Endothelial cell of umbilical vein (primary cell): Measurements from ENCODE around the gene DCLK3. TPM values are rescaled to one million over a fixed set of nuclear protein-coding genes. Genes with fewer than 3 reads are reported as not detected.

Experiments used
- BruUV-seq: library from RNA; stranded (reverse); fragments of 400-500 nt; replicated peaks from 2 replicates; lab custom pipeline; 2021; lab: Mats Ljungman, UMichigan
- CTCF ChIA-PET: fragments of 300-600, 350-600 bp; sonication (Branson Sonifier 250); formaldehyde crosslinking; loops from one replicate; lab custom pipeline; 2021; ENCODE audit warnings: antibody characterized with exemption, inconsistent platforms; lab: Charles Lee
- POLR2A ChIA-PET: fragments of 300-600, 350-600 bp; sonication (Branson Sonifier 250); formaldehyde crosslinking; loops from one replicate; lab custom pipeline; 2021; ENCODE audit warnings: antibody characterized with exemption, inconsistent platforms; lab: Charles Lee
- DNase-seq: peaks from one replicate; pipeline ENCODE4 v3.0.0-alpha.2; 2011; ENCODE audit warnings: low read depth, low spot score
- FAIRE-seq: peaks from 2 replicates; lab custom pipeline; 2011; peaks lifted over from hg19 to GRCh38; lab: Jason Lieb, UNC
- H2AFZ ChIP-seq: 2 replicates; pipeline ENCODE4 v1.6.0; 2012; ENCODE audit warnings: low read depth, low read length, control low read depth, inconsistent platforms
- H3K27ac ChIP-seq: 2 replicates; pipeline ENCODE4 v1.5.1; 2011; ENCODE audit warnings: low read depth, mild to moderate bottlenecking, control low read depth, low read length, moderate library complexity; ENCODE audit not compliant: insufficient read depth
- H3K27me3 ChIP-seq, 2 experiments: 2 replicates each; pipeline versions ENCODE4 v1.6.0 to v1.6.1; 2011; ENCODE audit warnings: low read length in 2 of 2, mixed read lengths in 1 of 2; ENCODE audit not compliant: control insufficient read depth in 2 of 2, insufficient read depth in 2 of 2
- H3K36me3 ChIP-seq, 2 experiments: 2 replicates in 1 of 2; 3 replicates in 1 of 2; pipeline ENCODE4 v1.5.1; 2011; ENCODE audit warnings: low read length in 2 of 2, mild to moderate bottlenecking in 1 of 2, moderate library complexity in 1 of 2; ENCODE audit not compliant: control insufficient read depth in 2 of 2, insufficient read depth in 2 of 2; ENCODE audit errors: extremely low read depth in 1 of 2
- H3K4me1 ChIP-seq: 3 replicates; pipeline ENCODE4 v1.5.1; 2011; ENCODE audit warnings: mild to moderate bottlenecking, low read length; ENCODE audit not compliant: control insufficient read depth, insufficient read depth; ENCODE audit errors: extremely low read depth
- H3K4me2 ChIP-seq: 2 replicates; pipeline ENCODE4 v1.6.1; 2011; ENCODE audit warnings: low read length, control low read depth, mixed read lengths; ENCODE audit not compliant: insufficient read depth
- H3K4me3 ChIP-seq, 3 experiments: fragments of 200-600 bp in 1 of 3; sonication (generic), shearing (Covaris generic) in 1 of 3; replicated peaks in 1 of 3; 2 replicates each; pipeline ENCODE4 v1.5.1; 2011 to 2016; ENCODE audit warnings: control low read depth in 3 of 3, low read length in 3 of 3, mild to moderate bottlenecking in 2 of 3, inconsistent platforms in 1 of 3, low read depth in 1 of 3, moderate library complexity in 1 of 3; ENCODE audit not compliant: insufficient read depth in 1 of 3
- H3K79me2 ChIP-seq: 2 replicates; pipeline ENCODE4 v1.6.0; 2012; ENCODE audit warnings: low read length, inconsistent platforms; ENCODE audit not compliant: control insufficient read depth, insufficient read depth
- H3K9ac ChIP-seq: replicated peaks from 2 replicates; pipeline ENCODE3; 2011; ENCODE audit warnings: low read length, control low read depth; ENCODE audit not compliant: insufficient read depth; ENCODE audit errors: extremely low read depth
- H3K9me1 ChIP-seq: replicated peaks from 3 replicates; pipeline ENCODE4 v1.6.0; 2011; ENCODE audit warnings: mild to moderate bottlenecking, low read length; ENCODE audit not compliant: control insufficient read depth, insufficient read depth; ENCODE audit errors: extremely low read depth
- H3K9me3 ChIP-seq: replicated peaks from 2 replicates; pipeline ENCODE4 v1.5.1; 2012; ENCODE audit warnings: low read length, inconsistent platforms; ENCODE audit not compliant: control insufficient read depth, insufficient read depth
- H4K20me1 ChIP-seq: replicated peaks from 2 replicates; pipeline ENCODE3; 2011; ENCODE audit warnings: mild to moderate bottlenecking, low read length; ENCODE audit not compliant: control insufficient read depth, insufficient read depth; ENCODE audit errors: extremely low read depth
- EZH2 ChIP-seq: IDR thresholded peaks from 2 replicates; pipeline ENCODE4 v1.6.1; 2012; ENCODE audit warnings: borderline replicate concordance, low read depth, mild to moderate bottlenecking, moderate library complexity, low read length, inconsistent platforms; ENCODE audit not compliant: severe bottlenecking
- FOS ChIP-seq: IDR thresholded peaks from 2 replicates; pipeline ENCODE4 v1.6.1; 2011; ENCODE audit warnings: mild to moderate bottlenecking, low read length, moderate library complexity, borderline replicate concordance; ENCODE audit not compliant: insufficient read depth
- GATA2 ChIP-seq: IDR thresholded peaks from 2 replicates; pipeline ENCODE4 v1.7.0; 2011; ENCODE audit warnings: low read depth, mild to moderate bottlenecking, moderate library complexity, mixed read lengths, low read length; ENCODE audit not compliant: insufficient read length, insufficient read depth
- JUN ChIP-seq: IDR thresholded peaks from 2 replicates; pipeline ENCODE4 v1.6.1; 2011; ENCODE audit warnings: borderline replicate concordance, low read depth; ENCODE audit not compliant: insufficient read length, insufficient read depth
- MYC ChIP-seq: IDR thresholded peaks from one replicate; pipeline ENCODE4 v1.6.1; 2011; ENCODE audit warnings: mild to moderate bottlenecking, low read depth, low read length
- POLR2A ChIP-seq: IDR thresholded peaks from 2 replicates; pipeline ENCODE4 v1.6.1; 2012; ENCODE audit warnings: low read depth, mild to moderate bottlenecking, control low read depth, low read length
- POLR2AphosphoS5 ChIP-seq: IDR thresholded peaks from 2 replicates; pipeline ENCODE4 v1.6.1; 2012; ENCODE audit warnings: low read depth, mild to moderate bottlenecking, control low read depth, low read length, moderate library complexity; ENCODE audit not compliant: insufficient read depth
- dilution Hi-C: fragments of 300-500 bp; cut with MboI; formaldehyde crosslinking; loops from one replicate; pipeline ENCODE4 v1.15.0; 2019; ENCODE audit warnings: low sequenced_read_pairs; ENCODE audit not compliant: extremely low pct_ligation_motif_present
- intact Hi-C: fragments of 100-400 bp; cut with micrococcal nuclease; formaldehyde crosslinking; loops from one replicate; pipeline ENCODE4 v1.10.0; 2022
- polyA plus RNA-seq, 4 experiments: library from polyadenylated mRNA; depleted of rRNA in 3 of 4; stranded (reverse) in 3 of 4; unstranded in 1 of 4; fragments of >200 nt; gene quantifications; 2 replicates each; pipeline versions ENCODE4 v1.2.1 to v1.2.3, GENCODE V29; 2011 to 2012; ENCODE audit warnings: missing spikeins in 1 of 4
- total RNA-seq: library from RNA; stranded (reverse); gene quantifications from 2 replicates; pipeline ENCODE4 v1.2.3, GENCODE V29; 2021
- TF ChIP-seq, protein P1 (sequence below): IDR thresholded peaks from 2 replicates; pipeline ENCODE4 v1.6.1; 2011; ENCODE audit not compliant: insufficient read depth, insufficient read length
- TF ChIP-seq, protein P2 (sequence below), 2 donors: IDR thresholded peaks; 1 replicate in 1 of 2; 2 replicates in 1 of 2; pipeline ENCODE4 v1.5.1; 2011; ENCODE audit warnings: low read length in 2 of 2, mild to moderate bottlenecking in 2 of 2, moderate library complexity in 2 of 2, control low read depth in 1 of 2, inconsistent platforms in 1 of 2, low read depth in 1 of 2; ENCODE audit not compliant: insufficient read depth in 1 of 2; ENCODE audit errors: extremely low read depth in 1 of 2

Gene DCLK3
- total and polyA plus RNA-seq, 2 donors (not counting 3 experiments of a cell fraction or from before 2014, with no cell fraction given): not detected

DNA sequence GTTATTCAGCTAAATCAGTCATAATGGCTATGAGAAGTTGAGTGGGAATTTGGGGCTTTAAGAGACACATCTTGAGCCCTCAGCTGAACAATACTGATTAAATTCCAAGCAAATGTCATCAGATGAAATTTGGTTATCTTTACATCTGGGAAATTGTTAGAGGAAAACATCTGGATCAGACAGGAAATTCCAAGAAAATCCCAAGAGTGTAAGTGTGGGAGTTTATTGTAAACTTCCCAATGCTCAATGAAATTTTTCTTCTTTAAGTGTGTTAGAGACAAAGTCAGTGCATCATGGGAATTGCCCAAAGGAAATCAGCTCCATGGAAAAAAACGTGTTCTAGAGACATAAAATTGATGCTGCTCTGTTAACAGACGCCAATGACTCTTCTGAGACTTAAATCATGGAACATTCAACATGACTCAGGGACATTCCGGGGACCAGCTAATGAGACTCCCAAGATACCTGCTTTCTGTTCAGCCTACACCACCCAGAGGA is 19.8 kb upstream of the DCLK3 start:
- TF ChIP-seq POLR2A (no peak), JUN (no peak), POLR2AphosphoS5 (no peak), FOS (no peak), EZH2 (no peak), GATA2 (no peak), MYC (no peak)
- TF ChIP-seq, protein P1, sequence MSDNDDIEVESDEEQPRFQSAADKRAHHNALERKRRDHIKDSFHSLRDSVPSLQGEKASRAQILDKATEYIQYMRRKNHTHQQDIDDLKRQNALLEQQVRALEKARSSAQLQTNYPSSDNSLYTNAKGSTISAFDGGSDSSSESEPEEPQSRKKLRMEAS: no peak
- TF ChIP-seq, protein P2, sequence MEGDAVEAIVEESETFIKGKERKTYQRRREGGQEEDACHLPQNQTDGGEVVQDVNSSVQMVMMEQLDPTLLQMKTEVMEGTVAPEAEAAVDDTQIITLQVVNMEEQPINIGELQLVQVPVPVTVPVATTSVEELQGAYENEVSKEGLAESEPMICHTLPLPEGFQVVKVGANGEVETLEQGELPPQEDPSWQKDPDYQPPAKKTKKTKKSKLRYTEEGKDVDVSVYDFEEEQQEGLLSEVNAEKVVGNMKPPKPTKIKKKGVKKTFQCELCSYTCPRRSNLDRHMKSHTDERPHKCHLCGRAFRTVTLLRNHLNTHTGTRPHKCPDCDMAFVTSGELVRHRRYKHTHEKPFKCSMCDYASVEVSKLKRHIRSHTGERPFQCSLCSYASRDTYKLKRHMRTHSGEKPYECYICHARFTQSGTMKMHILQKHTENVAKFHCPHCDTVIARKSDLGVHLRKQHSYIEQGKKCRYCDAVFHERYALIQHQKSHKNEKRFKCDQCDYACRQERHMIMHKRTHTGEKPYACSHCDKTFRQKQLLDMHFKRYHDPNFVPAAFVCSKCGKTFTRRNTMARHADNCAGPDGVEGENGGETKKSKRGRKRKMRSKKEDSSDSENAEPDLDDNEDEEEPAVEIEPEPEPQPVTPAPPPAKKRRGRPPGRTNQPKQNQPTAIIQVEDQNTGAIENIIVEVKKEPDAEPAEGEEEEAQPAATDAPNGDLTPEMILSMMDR (IDR thresholded peaks at IDR 0.05; ENCODE audit: extremely low read depth in 1 of 2, insufficient read depth in 1 of 2, low read depth in 1 of 2, low read length in 2 of 2): no peak
- intact Hi-C loops: no loop called here
- Histone ChIP-seq H3K4me3 (no peak overlapping the region), H3K27ac (no peak overlapping the region), H3K79me2 (no peaks in the 10 kb centered on the region), H3K9ac (no peak overlapping the region), H3K27me3 (no peaks in the 10 kb centered on the region), H3K36me3 (no peaks in the 10 kb centered on the region), H3K4me2 (no peak overlapping the region), H2AFZ (no peak overlapping the region), H3K4me1 (no peaks in the 10 kb centered on the region), H4K20me1 (no peaks in the 10 kb centered on the region), H3K9me1 (no peaks in the 10 kb centered on the region), H3K9me3 (no peaks in the 10 kb centered on the region)
- dilution Hi-C loops: no loop called here
- no TSS peak for BruUV-seq
- POLR2A ChIA-PET: no interaction called here
- DNase-seq: no peak
- CTCF ChIA-PET: interaction anchor here (0.9 to 1.3 kb wide), 2 partner anchors 30 to 174 kb away, joined by 3 read pairs; no protein-coding TSS in a partner anchor
- FAIRE-seq: no peak
